ENCODE results near the gene UGGT2. TPM values are rescaled to one million over a fixed set of nuclear protein-coding genes. Genes with fewer than 3 reads are reported as not detected.

Gene UGGT2
- total RNA-seq, 3 donors from 2014 or later, result 65.3 to 70.7 (median 67.2) TPM

GRCh38 chr13:95926231-95926630 lies 127.0 kb downstream of the UGGT2 start:
- intact Hi-C loops (cut with DNase I; ENCODE audit: low total_unique reads), result no loop called here
- Histone ChIP-seq H3K36me3 (peaks cover 5% of the 10 kb centered on the region), H3K4me1 (no peaks in the 10 kb centered on the region), H3K9me3 (peaks cover 0 to 13% of the 10 kb centered on the region in 2 donors), H3K27me3 (no peaks in the 10 kb centered on the region), H3K4me3 (no peak overlapping the region), H3K27ac (no peak overlapping the region)
- no peak for DNase-seq (ENCODE audit: low spot score in 2 of 2)
- TF ChIP-seq POLR2AphosphoS5 (IDR thresholded peaks at IDR 0.05), result no peak
- TF ChIP-seq POLR2A (IDR thresholded peaks at IDR 0.05), result no peak
- TF ChIP-seq CTCF (IDR thresholded peaks at IDR 0.05), result no peak

- DNase-seq (ENCODE audit: low spot score in 2 of 2), result no peak
- no peak overlapping the region for H3K4me3 ChIP-seq
- peaks cover 5% of the 10 kb centered on the region for H3K36me3 ChIP-seq
- intact Hi-C loops (cut with DNase I; ENCODE audit: low total_unique reads), result no loop called here
- H3K27me3 ChIP-seq, result no peaks in the 10 kb centered on the region
- H3K27ac ChIP-seq, result no peak overlapping the region
- H3K9me3 ChIP-seq, result peaks cover 0 to 12% of the 10 kb centered on the region in 2 donors
- H3K4me1 ChIP-seq, result no peaks in the 10 kb centered on the region
- TF ChIP-seq CTCF (IDR thresholded peaks at IDR 0.05), result no peak
Observed at GRCh38 chr13:95924389-95924994, 128.7 kb downstream of the UGGT2 start.

- Histone ChIP-seq H3K27me3 (no peaks in the 10 kb centered on the region), H3K4me3 (no peak overlapping the region), H3K4me1 (no peaks in the 10 kb centered on the region), H3K27ac (no peak overlapping the region), H3K36me3 (peaks cover 5% of the 10 kb centered on the region), H3K9me3 (no peaks in the 10 kb centered on the region)
- no peak for DNase-seq (ENCODE audit: low spot score in 2 of 2)
- intact Hi-C loops (cut with DNase I; ENCODE audit: low total_unique reads), result no loop called here
- TF ChIP-seq POLR2A (IDR thresholded peaks at IDR 0.05), result no peak
- no peak for TF ChIP-seq CTCF (IDR thresholded peaks at IDR 0.05)
- TF ChIP-seq POLR2AphosphoS5 (IDR thresholded peaks at IDR 0.05), result no peak
Observed at GRCh38 chr13:95921485-95921884, 131.7 kb downstream of the UGGT2 start.

GRCh38 chr13:95920485-95920884 lies 132.7 kb downstream of the UGGT2 start:
- H3K27ac ChIP-seq, result no peak overlapping the region
- H3K4me3 ChIP-seq, result no peak overlapping the region
- no peaks in the 10 kb centered on the region for H3K4me1 ChIP-seq
- H3K36me3 ChIP-seq, result peaks cover 5% of the 10 kb centered on the region
- no peaks in the 10 kb centered on the region for H3K9me3 ChIP-seq
- intact Hi-C loops (cut with DNase I; ENCODE audit: low total_unique reads), result no loop called here
- no peak for DNase-seq (ENCODE audit: low spot score in 2 of 2)
- no peaks in the 10 kb centered on the region for H3K27me3 ChIP-seq
- no peak for TF ChIP-seq POLR2A (IDR thresholded peaks at IDR 0.05)
- TF ChIP-seq CTCF (IDR thresholded peaks at IDR 0.05), result no peak
- TF ChIP-seq POLR2AphosphoS5 (IDR thresholded peaks at IDR 0.05), result no peak

- Histone ChIP-seq H3K9me3 (no peaks in the 10 kb centered on the region), H3K4me3 (no peak overlapping the region), H3K27me3 (no peaks in the 10 kb centered on the region), H3K4me1 (no peaks in the 10 kb centered on the region), H3K36me3 (no peaks in the 10 kb centered on the region), H3K27ac (no peak overlapping the region)
- TF ChIP-seq POLR2AphosphoS5 (IDR thresholded peaks at IDR 0.05), result no peak
- TF ChIP-seq CTCF (IDR thresholded peaks at IDR 0.05), result no peak
- TF ChIP-seq POLR2A (IDR thresholded peaks at IDR 0.05), result no peak
- no peak for DNase-seq (ENCODE audit: low spot score in 2 of 2)
- intact Hi-C loops (cut with DNase I; ENCODE audit: low total_unique reads), result no loop called here
Observed at GRCh38 chr13:95918860-95919259, 134.3 kb downstream of the UGGT2 start.

All from breast epithelium (tissue), 4 donors.